Upper lobe of right lung (tissue), 1 donor: Measurements from ENCODE around the gene DIS3L2. TPM values are rescaled to one million over a fixed set of nuclear protein-coding genes. Genes with fewer than 3 reads are reported as not detected.

ENCODE experiments used
- ATAC-seq: fragments of 200-7000 bp; cut with Tn5 transposase; one replicate; pipeline ENCODE4 v1.9.1; 2020; ENCODE audit warnings: mild to moderate bottlenecking, moderate library complexity
- DNase-seq: peaks from one replicate; pipeline ENCODE4 v3.0.0-alpha.2; 2020
- H3K27ac ChIP-seq: fragments of 200-600 bp; one replicate; pipeline ENCODE4 v1.8.0; 2022
- H3K27me3 ChIP-seq: fragments of 200-600 bp; one replicate; pipeline ENCODE4 v1.8.0; 2022; ENCODE audit warnings: mild to moderate bottlenecking
- H3K36me3 ChIP-seq: fragments of 200-600 bp; one replicate; pipeline ENCODE4 v1.8.0; 2022
- H3K4me1 ChIP-seq: fragments of 200-600 bp; one replicate; pipeline ENCODE4 v1.8.0; 2022
- H3K4me3 ChIP-seq: fragments of 200-600 bp; one replicate; pipeline ENCODE4 v1.8.0; 2022; ENCODE audit warnings: mild to moderate bottlenecking
- H3K9me3 ChIP-seq: fragments of 200-600 bp; one replicate; pipeline ENCODE4 v1.8.0; 2022
- CTCF ChIP-seq: fragments of 200-600 bp; IDR thresholded peaks from one replicate; pipeline ENCODE4 v1.8.0; 2022; ENCODE audit warnings: antibody characterized with exemption
- intact Hi-C: fragments of 100-400 bp; cut with DNase I; formaldehyde crosslinking; loops from one replicate; pipeline ENCODE4 v1.11.0; 2022
- total RNA-seq: library from RNA; stranded (reverse); fragmentation: NEBNext Ultra II Directional; extraction: Animal tissue kit (Norgen Biotek cat#: 25700); gene quantifications from one replicate; pipeline ENCODE4 v1.2.1, GENCODE V29; 2021
- donor health status: DM: no; HTN: yes; CAD: no; lungs with severe emphysema.

Gene DIS3L2
- total RNA-seq, 1 donor from 2014 or later: 35.8 TPM

- no peak for DNase-seq
- H3K27ac ChIP-seq: no peak overlapping the region
- no peak for TF ChIP-seq CTCF
- no peaks in the 10 kb centered on the region for H3K27me3 ChIP-seq
- H3K4me3 ChIP-seq: no peak overlapping the region
- no peak for ATAC-seq
- H3K4me1 ChIP-seq: no peaks in the 10 kb centered on the region
- intact Hi-C loops: no loop called here
- no peaks in the 10 kb centered on the region for H3K36me3 ChIP-seq
- no peaks in the 10 kb centered on the region for H3K9me3 ChIP-seq
These were observed 176.9 kb downstream of the DIS3L2 start for GRCh38 chr2:232138441-232138840.

- TF ChIP-seq CTCF: no peak
- H3K9me3 ChIP-seq: no peaks in the 10 kb centered on the region
- H3K4me1 ChIP-seq: no peaks in the 10 kb centered on the region
- H3K27me3 ChIP-seq: no peaks in the 10 kb centered on the region
- no peak for DNase-seq
- no peak for ATAC-seq
- no peaks in the 10 kb centered on the region for H3K36me3 ChIP-seq
- H3K4me3 ChIP-seq: no peak overlapping the region
- H3K27ac ChIP-seq: no peak overlapping the region
- intact Hi-C loops: no loop called here
These were observed 177.7 kb downstream of the DIS3L2 start for GRCh38 chr2:232139171-232139594.

GRCh38 chr2:232139786-232140562 is 178.5 kb downstream of the DIS3L2 start:
- intact Hi-C loops: no loop called here
- H3K4me1 ChIP-seq: no peaks in the 10 kb centered on the region
- H3K36me3 ChIP-seq: no peaks in the 10 kb centered on the region

GRCh38 chr2:232141591-232141990 is 180.1 kb downstream of the DIS3L2 start:
- ATAC-seq (no peak), DNase-seq (no peak)
- intact Hi-C loops: no loop called here
- Histone ChIP-seq H3K9me3 (no peaks in the 10 kb centered on the region), H3K4me1 (no peaks in the 10 kb centered on the region), H3K27ac (no peak overlapping the region), H3K27me3 (no peaks in the 10 kb centered on the region), H3K4me3 (no peak overlapping the region), H3K36me3 (no peaks in the 10 kb centered on the region)
- no peak for TF ChIP-seq CTCF

More at GRCh38 chr2:232139786-232140562, 178.5 kb downstream of the DIS3L2 start:
- no peak overlapping the region for H3K4me3 ChIP-seq
- H3K27me3 ChIP-seq: no peaks in the 10 kb centered on the region
- ATAC-seq (no peak), DNase-seq (no peak)
- no peaks in the 10 kb centered on the region for H3K9me3 ChIP-seq
- no peak overlapping the region for H3K27ac ChIP-seq
- TF ChIP-seq CTCF: no peak

GRCh38 chr2:232142049-232142448 is 180.5 kb downstream of the DIS3L2 start:
- TF ChIP-seq CTCF: peak; percentile 64
- no peak overlapping the region for H3K4me3 ChIP-seq
- peak; percentile 58 for ATAC-seq

More at GRCh38 chr2:232142049-232142448, 180.5 kb downstream of the DIS3L2 start:
- Histone ChIP-seq H3K4me1 (no peaks in the 10 kb centered on the region), H3K36me3 (no peaks in the 10 kb centered on the region), H3K27me3 (no peaks in the 10 kb centered on the region), H3K9me3 (no peaks in the 10 kb centered on the region), H3K27ac (no peak overlapping the region)
- intact Hi-C loops: no loop called here
- no peak for DNase-seq
